GM12864 (cell line): ENCODE results near the gene DEDD.

Source experiments
- DNase-seq: peaks from one replicate; pipeline ENCODE4 v3.0.0-alpha.2; 2011; ENCODE audit warnings: low read depth
- H3K4me3 ChIP-seq: 2 replicates; pipeline ENCODE4 v1.5.1; 2011; ENCODE audit warnings: mild to moderate bottlenecking, low read depth, low read length, control low read depth
- TF ChIP-seq, protein P1 (sequence below): IDR thresholded peaks from 2 replicates; pipeline ENCODE4 v1.5.1; 2011; ENCODE audit warnings: low read depth, mild to moderate bottlenecking, moderate library complexity, low read length, control low read depth, inconsistent platforms; ENCODE audit errors: missing control alignments

The DEDD gene, protein sequence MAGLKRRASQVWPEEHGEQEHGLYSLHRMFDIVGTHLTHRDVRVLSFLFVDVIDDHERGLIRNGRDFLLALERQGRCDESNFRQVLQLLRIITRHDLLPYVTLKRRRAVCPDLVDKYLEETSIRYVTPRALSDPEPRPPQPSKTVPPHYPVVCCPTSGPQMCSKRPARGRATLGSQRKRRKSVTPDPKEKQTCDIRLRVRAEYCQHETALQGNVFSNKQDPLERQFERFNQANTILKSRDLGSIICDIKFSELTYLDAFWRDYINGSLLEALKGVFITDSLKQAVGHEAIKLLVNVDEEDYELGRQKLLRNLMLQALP

DNA sequence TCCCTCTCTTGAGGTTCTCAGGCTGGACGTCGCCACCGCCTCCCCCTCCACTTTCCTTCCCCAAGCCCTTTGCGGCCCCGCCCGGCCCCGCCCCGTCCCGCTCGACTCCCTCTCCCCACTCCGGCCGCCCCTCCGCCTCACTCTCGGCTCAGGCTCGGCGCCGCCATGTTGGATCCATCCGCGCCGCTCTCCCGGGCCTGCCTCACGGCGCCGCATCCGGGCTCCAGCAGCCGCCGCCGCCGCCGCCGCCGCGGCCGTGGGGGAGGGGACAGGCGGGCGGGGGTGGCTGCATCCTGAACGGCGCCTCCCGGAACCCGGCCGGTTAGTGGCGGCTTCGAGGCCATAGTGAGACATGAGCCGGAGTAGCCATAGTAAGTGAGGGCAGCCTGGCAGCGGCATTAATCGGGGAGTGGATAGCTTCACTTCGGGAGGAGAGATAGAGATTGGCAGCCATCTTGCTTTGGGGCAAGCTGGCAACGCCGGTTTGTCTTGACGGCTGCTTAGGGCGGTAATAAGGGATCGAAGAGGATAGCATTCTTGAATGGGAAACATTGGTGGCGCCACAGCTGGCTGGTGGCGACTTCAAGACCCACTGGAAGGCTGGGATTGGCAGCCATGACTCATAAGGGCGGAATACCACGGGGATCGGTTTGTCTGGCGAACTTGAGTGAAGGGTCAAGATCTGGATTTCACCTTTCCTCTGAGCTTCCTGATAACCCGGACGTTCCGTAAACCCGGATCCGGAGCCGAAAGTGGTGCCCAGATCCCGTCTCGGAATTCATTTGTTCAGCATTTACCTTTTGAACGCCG lies at the start of gene DEDD:
TSS of gene DEDD (minus strand) at position 258 of the 810 bp plus-strand sequence. CDS start 8,205 bp downstream, outside the sequence.
- H3K4me3 ChIP-seq: peak within 1 kb of the TSS; percentile 90
- DNase-seq: peak; percentile 91
- TF ChIP-seq, protein P1, sequence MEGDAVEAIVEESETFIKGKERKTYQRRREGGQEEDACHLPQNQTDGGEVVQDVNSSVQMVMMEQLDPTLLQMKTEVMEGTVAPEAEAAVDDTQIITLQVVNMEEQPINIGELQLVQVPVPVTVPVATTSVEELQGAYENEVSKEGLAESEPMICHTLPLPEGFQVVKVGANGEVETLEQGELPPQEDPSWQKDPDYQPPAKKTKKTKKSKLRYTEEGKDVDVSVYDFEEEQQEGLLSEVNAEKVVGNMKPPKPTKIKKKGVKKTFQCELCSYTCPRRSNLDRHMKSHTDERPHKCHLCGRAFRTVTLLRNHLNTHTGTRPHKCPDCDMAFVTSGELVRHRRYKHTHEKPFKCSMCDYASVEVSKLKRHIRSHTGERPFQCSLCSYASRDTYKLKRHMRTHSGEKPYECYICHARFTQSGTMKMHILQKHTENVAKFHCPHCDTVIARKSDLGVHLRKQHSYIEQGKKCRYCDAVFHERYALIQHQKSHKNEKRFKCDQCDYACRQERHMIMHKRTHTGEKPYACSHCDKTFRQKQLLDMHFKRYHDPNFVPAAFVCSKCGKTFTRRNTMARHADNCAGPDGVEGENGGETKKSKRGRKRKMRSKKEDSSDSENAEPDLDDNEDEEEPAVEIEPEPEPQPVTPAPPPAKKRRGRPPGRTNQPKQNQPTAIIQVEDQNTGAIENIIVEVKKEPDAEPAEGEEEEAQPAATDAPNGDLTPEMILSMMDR: no peak

DNA sequence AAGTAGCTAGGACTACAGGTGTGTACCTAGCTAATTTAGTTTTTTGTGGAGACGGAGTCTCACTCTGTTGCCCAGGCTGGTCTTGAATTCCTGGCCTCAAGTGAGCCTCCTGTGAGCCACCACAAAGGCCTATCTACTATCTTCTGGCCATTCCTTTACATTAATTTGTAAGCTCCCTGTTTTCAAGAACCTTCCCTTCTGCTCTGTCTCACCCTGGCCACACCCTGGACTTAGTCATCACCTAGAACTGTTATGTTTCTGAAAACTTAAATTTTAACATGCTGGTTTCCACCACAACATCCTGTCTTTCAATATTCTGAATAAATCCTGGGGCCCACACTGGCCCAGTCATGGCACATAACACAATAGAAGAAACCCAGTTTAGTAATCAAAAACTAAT lies 49.7 kb upstream of the DEDD start:
- no peak overlapping the region for H3K4me3 ChIP-seq
- TF ChIP-seq, protein P1: no peak
- peak; percentile 78 for DNase-seq

DNA sequence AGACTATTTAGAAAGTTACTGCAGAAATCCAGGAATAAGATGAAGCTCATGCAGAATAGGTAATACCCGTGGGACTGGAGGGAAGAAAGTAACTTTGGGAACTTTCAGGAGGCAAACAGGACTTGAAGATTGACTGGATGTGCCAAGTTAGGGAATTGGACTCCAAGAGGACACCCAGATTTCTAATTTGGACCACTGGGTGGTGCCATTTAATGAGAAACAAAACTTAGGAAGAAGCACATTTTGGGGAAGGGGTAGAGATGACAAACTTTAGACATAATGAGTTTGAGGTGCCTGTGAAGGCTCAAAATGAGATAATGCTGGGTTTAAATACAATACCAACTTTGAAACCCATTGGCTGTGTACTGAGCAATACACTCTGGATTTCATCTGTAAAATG lies 48.2 kb upstream of the DEDD start:
- DNase-seq: no peak
- TF ChIP-seq, protein P1: peak; percentile 36
- no peak overlapping the region for H3K4me3 ChIP-seq

DNA sequence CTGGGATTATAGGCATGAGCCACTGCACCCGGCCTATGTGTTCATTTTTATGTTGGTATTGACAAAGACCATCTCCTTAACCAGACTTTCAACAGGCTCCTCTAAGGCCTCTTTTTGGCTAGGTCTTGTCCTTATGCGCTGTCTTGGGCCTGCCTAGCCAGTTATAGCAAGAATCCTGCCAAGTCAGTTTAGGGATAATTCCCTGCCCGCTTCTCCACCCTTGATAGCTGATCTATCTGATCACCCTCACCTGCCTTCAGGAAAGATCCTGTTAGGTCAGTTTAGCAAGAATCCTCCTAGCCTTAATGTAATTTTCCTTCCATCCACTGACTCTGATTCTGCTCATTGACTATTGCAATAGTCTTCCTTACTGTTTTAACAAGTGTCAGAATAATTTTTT lies 47.2 kb upstream of the DEDD start:
- TF ChIP-seq, protein P1: no peak
- DNase-seq: no peak
- H3K4me3 ChIP-seq: no peak overlapping the region

DNA sequence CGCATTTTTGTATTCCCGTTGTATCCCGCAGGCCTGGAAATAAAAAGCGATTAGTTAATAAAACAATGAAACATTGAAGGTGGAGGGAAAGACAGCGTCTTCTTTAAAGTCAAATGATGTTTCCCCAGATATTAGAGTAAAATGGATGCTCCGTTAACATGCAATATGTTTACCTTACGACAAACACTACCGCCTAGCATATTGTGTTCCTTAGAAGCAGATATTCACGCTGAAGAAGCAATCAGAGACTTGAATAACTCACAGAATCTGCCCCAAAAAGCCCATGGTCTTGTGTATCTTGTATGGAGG lies 45.4 kb upstream of the DEDD start:
- TF ChIP-seq, protein P1: no peak
- peak overlapping the region; percentile 67 for H3K4me3 ChIP-seq
- DNase-seq: no peak

DNA sequence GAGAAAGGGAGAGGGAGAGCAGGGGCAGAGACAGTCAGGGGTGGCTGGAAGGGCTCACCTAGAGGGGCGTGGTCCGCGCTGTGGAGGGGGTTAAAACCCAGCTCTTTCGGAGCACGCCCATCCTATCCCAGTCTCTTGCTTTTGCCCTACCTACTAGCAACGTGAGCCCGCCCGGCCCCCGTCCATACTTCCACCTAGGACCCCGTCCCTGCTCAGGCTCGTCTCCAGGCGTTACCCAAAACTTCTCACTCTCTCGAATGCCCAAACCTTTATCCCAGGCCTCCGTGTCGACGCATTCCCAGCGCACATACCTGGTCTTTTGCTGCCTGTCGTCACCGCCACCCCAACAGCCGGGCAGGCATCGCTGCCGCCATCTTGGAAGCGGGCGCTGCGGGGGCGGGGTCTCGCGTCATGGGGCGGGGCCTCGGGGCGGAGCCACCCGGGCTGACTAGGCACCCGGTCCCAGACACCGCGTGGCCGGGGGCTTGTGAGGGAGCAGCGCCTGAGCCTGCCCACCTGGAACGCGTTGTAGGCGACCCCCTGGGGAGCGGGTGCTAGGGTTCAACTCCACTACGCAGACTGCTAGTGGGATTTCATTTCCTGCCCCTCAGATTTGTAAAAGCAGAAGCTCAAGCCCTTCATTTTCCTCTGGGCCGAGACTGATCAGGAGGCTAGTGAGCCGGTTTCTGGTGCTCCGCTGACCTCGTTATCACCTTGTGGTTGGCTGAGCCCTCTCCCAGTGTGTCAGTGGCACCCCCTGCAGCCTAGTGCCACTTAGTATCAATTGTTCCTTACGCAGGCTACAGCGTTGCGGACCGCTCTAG lies 44.9 kb upstream of the DEDD start, which contains the start of gene B4GALT3:
TSS of gene B4GALT3 (minus strand) at position 396 of the 824 bp plus-strand sequence. CDS start 1,447 bp downstream, outside the sequence.
- DNase-seq: no peak
- TF ChIP-seq, protein P1: no peak
- peak within 1 kb of the TSS; percentile 67 for H3K4me3 ChIP-seq
